ENCODE data around the gene UNC13B.

Gene UNC13B

DNA sequence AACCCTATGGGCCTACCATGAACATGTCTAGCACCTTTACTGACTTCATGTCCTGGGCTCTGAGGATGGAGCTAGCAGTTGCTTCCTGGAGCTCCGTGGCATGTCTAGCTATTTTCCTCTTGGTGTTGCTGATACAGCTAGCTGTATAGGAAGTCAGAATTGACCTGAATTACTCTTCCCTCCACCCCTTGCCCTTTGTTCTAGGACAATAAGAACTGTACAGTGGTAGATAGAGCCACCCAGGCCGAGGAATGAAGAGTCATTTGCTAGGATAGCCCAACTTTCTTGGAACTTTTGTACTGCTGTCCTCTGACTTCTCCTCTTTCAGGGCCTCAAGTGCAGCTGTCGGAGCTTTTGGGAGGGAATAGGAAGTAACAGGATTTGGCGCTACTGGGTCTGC is 218.2 kb downstream of the UNC13B start:
- TF ChIP-seq, protein P1, sequence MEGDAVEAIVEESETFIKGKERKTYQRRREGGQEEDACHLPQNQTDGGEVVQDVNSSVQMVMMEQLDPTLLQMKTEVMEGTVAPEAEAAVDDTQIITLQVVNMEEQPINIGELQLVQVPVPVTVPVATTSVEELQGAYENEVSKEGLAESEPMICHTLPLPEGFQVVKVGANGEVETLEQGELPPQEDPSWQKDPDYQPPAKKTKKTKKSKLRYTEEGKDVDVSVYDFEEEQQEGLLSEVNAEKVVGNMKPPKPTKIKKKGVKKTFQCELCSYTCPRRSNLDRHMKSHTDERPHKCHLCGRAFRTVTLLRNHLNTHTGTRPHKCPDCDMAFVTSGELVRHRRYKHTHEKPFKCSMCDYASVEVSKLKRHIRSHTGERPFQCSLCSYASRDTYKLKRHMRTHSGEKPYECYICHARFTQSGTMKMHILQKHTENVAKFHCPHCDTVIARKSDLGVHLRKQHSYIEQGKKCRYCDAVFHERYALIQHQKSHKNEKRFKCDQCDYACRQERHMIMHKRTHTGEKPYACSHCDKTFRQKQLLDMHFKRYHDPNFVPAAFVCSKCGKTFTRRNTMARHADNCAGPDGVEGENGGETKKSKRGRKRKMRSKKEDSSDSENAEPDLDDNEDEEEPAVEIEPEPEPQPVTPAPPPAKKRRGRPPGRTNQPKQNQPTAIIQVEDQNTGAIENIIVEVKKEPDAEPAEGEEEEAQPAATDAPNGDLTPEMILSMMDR (conservative IDR thresholded peaks at IDR 0.05; ENCODE audit: control insufficient read depth, insufficient read depth, low read depth, low read length) = no peak
- no peak for DNase-seq (ENCODE audit: low read depth)

DNA sequence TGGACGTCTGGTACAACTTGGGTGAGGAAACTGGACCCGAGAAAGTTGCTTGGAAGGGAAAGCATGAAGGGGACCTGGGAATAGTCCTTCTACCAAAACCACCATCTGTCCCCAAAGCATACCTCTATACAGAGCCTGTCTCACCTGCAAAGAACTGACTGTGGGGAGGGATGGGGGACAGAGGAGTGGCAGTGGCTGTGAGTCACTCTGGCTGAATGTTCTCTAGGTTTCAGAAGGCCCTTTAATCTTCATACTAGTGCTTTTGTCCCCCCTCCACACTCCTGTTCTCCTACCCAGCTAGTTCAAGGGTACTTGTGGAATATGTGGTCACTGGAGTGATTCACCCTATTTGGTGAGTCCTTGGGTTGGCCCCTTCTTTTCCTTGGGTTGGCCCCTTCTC is 218.8 kb downstream of the UNC13B start:
- H3K4me3 ChIP-seq (ENCODE audit: control insufficient read depth, low read depth, low read length) = no peak overlapping the region
- DNase-seq (ENCODE audit: low read depth) = no peak
- TF ChIP-seq, protein P1 (conservative IDR thresholded peaks at IDR 0.05; ENCODE audit: control insufficient read depth, insufficient read depth, low read depth, low read length) = no peak

More for the DNA sequence above, 218.2 kb downstream of the UNC13B start:
- H3K4me3 ChIP-seq (ENCODE audit: control insufficient read depth, low read depth, low read length) = no peak overlapping the region

DNA sequence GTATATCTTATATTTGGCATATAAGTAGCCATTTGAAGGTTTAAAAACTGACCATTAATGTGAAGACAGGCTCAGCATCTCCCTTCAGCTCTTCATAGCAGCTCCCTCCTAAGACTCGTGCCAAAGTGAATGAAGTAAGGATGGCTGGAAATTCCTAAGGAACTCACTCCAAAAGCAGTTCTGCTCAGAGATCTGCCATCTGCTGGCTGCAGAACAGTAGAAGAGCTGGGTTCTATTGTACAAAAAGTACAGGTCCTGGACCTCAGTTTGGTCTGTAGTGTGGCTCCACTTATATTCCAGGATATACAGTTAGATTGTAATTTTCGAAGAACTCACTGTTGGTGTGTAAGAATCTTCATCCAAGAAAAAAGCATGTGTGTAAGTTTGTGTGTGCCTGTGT is 223.2 kb downstream of the UNC13B start:
- TF ChIP-seq, protein P1 (conservative IDR thresholded peaks at IDR 0.05; ENCODE audit: control insufficient read depth, insufficient read depth, low read depth, low read length) = peak; percentile 64
- H3K4me3 ChIP-seq (ENCODE audit: control insufficient read depth, low read depth, low read length) = no peak overlapping the region
- DNase-seq (ENCODE audit: low read depth) = peak; percentile 74

DNA sequence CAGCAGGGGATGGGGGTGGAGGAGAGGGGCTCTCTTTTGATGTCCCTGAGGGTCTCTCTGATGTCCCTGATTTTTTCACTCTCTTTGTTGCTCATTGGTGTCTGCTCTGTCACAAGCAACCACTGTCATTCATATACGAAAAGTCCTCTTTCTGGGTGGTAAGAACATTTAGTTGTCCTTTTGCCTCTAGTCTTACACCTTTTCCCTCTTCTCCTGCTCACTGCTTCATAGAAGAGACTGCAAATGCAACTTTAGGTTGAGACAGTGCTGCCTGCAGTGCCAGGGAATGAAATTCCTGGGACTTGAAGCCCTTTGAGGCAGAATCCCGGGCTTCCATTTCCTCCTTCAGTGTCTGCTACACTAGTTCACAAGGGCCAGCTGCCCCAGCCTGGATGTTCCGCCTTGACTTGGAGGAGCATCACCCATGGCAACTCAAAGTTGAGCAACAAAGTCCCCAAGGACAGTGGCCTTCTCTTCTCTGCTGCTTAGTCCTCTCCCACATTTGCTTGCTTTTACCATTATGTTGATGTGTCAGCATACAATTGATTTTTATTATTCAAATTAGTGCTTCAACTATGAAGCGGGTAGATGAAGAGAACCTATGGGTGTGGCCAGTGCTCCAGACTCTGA is 233.4 kb downstream of the UNC13B start:
- TF ChIP-seq, protein P1 (conservative IDR thresholded peaks at IDR 0.05; ENCODE audit: control insufficient read depth, insufficient read depth, low read depth, low read length) = no peak
- no peak overlapping the region for H3K4me3 ChIP-seq (ENCODE audit: control insufficient read depth, low read depth, low read length)
- DNase-seq (ENCODE audit: low read depth) = peak; percentile 10

- H3K4me3 ChIP-seq (ENCODE audit: control insufficient read depth, low read depth, low read length) = no peak overlapping the region
- TF ChIP-seq, protein P1 (conservative IDR thresholded peaks at IDR 0.05; ENCODE audit: control insufficient read depth, insufficient read depth, low read depth, low read length) = no peak
- DNase-seq (ENCODE audit: low read depth) = no peak
Measured at GRCh38 chr9:35395706-35396101, 233.9 kb downstream of the UNC13B start.

- DNase-seq (ENCODE audit: low read depth) = no peak
- H3K4me3 ChIP-seq (ENCODE audit: control insufficient read depth, low read depth, low read length) = no peak overlapping the region
- TF ChIP-seq, protein P1 (conservative IDR thresholded peaks at IDR 0.05; ENCODE audit: control insufficient read depth, insufficient read depth, low read depth, low read length) = no peak
Measured at GRCh38 chr9:35396560-35397215, 234.9 kb downstream of the UNC13B start.
